Esophagus squamous epithelium (tissue), 5 donors: ENCODE measurements around the gene DLK1. TPM values are rescaled to one million over a fixed set of nuclear protein-coding genes. Genes with fewer than 3 reads are reported as not detected.

Source experiments
- DNase-seq: peaks from one replicate; lab custom pipeline; 2025; lab: John Stamatoyannopoulos, UW
- H3K27ac ChIP-seq, 4 donors: fragments of 200-600 bp; sonication (generic); one replicate each; pipeline ENCODE4 v1.5.1; 2016 to 2019; ENCODE audit warnings: mild to moderate bottlenecking in 1 of 4
- H3K27me3 ChIP-seq, 4 donors: fragments of 200-600 bp; sonication (generic); 1 replicate in 3 of 4; 2 replicates in 1 of 4; pipeline versions ENCODE4 v1.5.1 to v1.6.0; 2017 to 2021; ENCODE audit warnings: antibody characterized with exemption in 1 of 4
- H3K36me3 ChIP-seq, 3 donors: fragments of 200-600 bp; sonication (generic); one replicate each; pipeline ENCODE4 v1.5.1; 2016 to 2019
- H3K4me1 ChIP-seq, 3 donors: fragments of 200-600 bp; sonication (generic); one replicate each; pipeline ENCODE4 v1.5.1; 2017 to 2019
- H3K4me3 ChIP-seq, 4 donors: fragments of 200-600 bp; sonication (generic); 1 replicate in 3 of 4; 2 replicates in 1 of 4; pipeline ENCODE4 v1.5.1; 2016 to 2019; ENCODE audit warnings: mild to moderate bottlenecking in 2 of 4, moderate library complexity in 1 of 4
- H3K9me3 ChIP-seq, 3 donors: fragments of 200-600 bp; sonication (generic); one replicate each; pipeline ENCODE4 v1.5.1; 2016 to 2019
- CTCF ChIP-seq, 6 experiments: fragments of 450-650 bp in 4 of 6; fragments of 200-600 bp in 2 of 6; sonication (generic) in 2 of 6; IDR thresholded peaks; one replicate each; pipeline ENCODE4 v1.5.1; 2016 to 2019; ENCODE audit warnings: antibody characterized with exemption in 6 of 6, mild to moderate bottlenecking in 4 of 6, moderate library complexity in 4 of 6
- POLR2A ChIP-seq, 4 donors: fragments of 450-650 bp; IDR thresholded peaks; one replicate each; pipeline ENCODE4 v1.6.1; 2017; ENCODE audit warnings: antibody characterized with exemption in 4 of 4, mild to moderate bottlenecking in 4 of 4, moderate library complexity in 3 of 4
- WGBS, 2 donors: methylation state at CpG; one replicate each; pipeline ENCODE4 v1.1.5; 2018; 5-methylcytosine and 5-hydroxymethylcytosine counted together
- intact Hi-C: fragments of 100-400 bp; cut with DNase I; formaldehyde crosslinking; loops from one replicate; pipeline ENCODE4 v1.15.0; 2022
- total RNA-seq, 4 donors: library from RNA; depleted of rRNA; stranded (reverse); fragments of >200 nt; gene quantifications; one replicate each; pipeline ENCODE4 v1.1.0, GENCODE V29; 2016
- donor health status: DM: yes; HTN: yes; CAD: no.

DLK1 gene
- total RNA-seq, 4 donors from 2014 or later: not detected

- H3K4me1 ChIP-seq: no peaks in the 10 kb centered on the region
- H3K36me3 ChIP-seq: no peaks in the 10 kb centered on the region
- intact Hi-C loops: no loop called here
- TF ChIP-seq POLR2A (IDR thresholded peaks at IDR 0.05) (no peak), CTCF (IDR thresholded peaks at IDR 0.05) (no peak)
- 91 to 92% methylated on average over 15 to 19 of the region's 52 CpGs for WGBS, 2 donors
- no peak for DNase-seq
- H3K27ac ChIP-seq: no peak overlapping the region
- H3K9me3 ChIP-seq: no peaks in the 10 kb centered on the region
- peaks cover 0 to 47% (median 2%) of the 10 kb centered on the region in 4 donors for H3K27me3 ChIP-seq
- no peak overlapping the region for H3K4me3 ChIP-seq
Measured at GRCh38 chr14:100734031-100734990, 7.6 kb downstream of the DLK1 start.

- H3K27me3 ChIP-seq: peaks cover 0 to 38% (median 0%) of the 10 kb centered on the region in 4 donors
- WGBS, 2 donors: 83 to 88% methylated on average over 12 to 16 of the region's 17 CpGs
- TF ChIP-seq CTCF (IDR thresholded peaks at IDR 0.05) (no peak), POLR2A (IDR thresholded peaks at IDR 0.05) (no peak)
- H3K4me3 ChIP-seq: no peak overlapping the region
- no peaks in the 10 kb centered on the region for H3K4me1 ChIP-seq
- no peaks in the 10 kb centered on the region for H3K36me3 ChIP-seq
- intact Hi-C loops: no loop called here
- no peaks in the 10 kb centered on the region for H3K9me3 ChIP-seq
- H3K27ac ChIP-seq: no peak overlapping the region
- no peak for DNase-seq
Measured at GRCh38 chr14:100735271-100735670, 8.6 kb downstream of the DLK1 start.

GRCh38 chr14:100736269-100737180 is 9.8 kb downstream of the DLK1 start:
- H3K36me3 ChIP-seq: no peaks in the 10 kb centered on the region

GRCh38 chr14:100737526-100737925 is 10.8 kb downstream of the DLK1 start:
- Histone ChIP-seq H3K9me3 (no peaks in the 10 kb centered on the region), H3K27ac (no peak overlapping the region), H3K36me3 (no peaks in the 10 kb centered on the region), H3K4me3 (no peak overlapping the region), H3K27me3 (peaks cover 0 to 15% (median 0%) of the 10 kb centered on the region in 4 donors), H3K4me1 (no peaks in the 10 kb centered on the region)
- no peak for TF ChIP-seq CTCF (IDR thresholded peaks at IDR 0.05)
- no peak for TF ChIP-seq POLR2A (IDR thresholded peaks at IDR 0.05)
- 81 to 87% methylated on average over 7 to 16 of the region's 17 CpGs for WGBS, 2 donors
- DNase-seq: no peak
- intact Hi-C loops: no loop called here

More at GRCh38 chr14:100736269-100737180, 9.8 kb downstream of the DLK1 start:
- intact Hi-C loops: no loop called here
- Histone ChIP-seq H3K27me3 (peaks cover 0 to 25% (median 0%) of the 10 kb centered on the region in 4 donors), H3K27ac (no peak overlapping the region), H3K9me3 (no peaks in the 10 kb centered on the region), H3K4me1 (no peaks in the 10 kb centered on the region), H3K4me3 (no peak overlapping the region)
- TF ChIP-seq CTCF (IDR thresholded peaks at IDR 0.05): no peak
- TF ChIP-seq POLR2A (IDR thresholded peaks at IDR 0.05): no peak
- no peak for DNase-seq
- 44 to 63% methylated on average over 18 to 20 of the region's 22 CpGs for WGBS, 2 donors
